Activated CD8-positive, alpha-beta memory T cell treated with anti-CD3 and anti-CD28 coated beads, Interleukin-2, amount 50 U/mL, for 24 hours (primary cell): Measurements from ENCODE around the gene SFXN4.

ENCODE experiments used
- DNase-seq: peaks from one replicate; pipeline ENCODE4 v3.0.0-alpha.2; 2020; ENCODE audit errors: extremely low read depth

Gene SFXN4, protein sequence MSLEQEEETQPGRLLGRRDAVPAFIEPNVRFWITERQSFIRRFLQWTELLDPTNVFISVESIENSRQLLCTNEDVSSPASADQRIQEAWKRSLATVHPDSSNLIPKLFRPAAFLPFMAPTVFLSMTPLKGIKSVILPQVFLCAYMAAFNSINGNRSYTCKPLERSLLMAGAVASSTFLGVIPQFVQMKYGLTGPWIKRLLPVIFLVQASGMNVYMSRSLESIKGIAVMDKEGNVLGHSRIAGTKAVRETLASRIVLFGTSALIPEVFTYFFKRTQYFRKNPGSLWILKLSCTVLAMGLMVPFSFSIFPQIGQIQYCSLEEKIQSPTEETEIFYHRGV

DNA sequence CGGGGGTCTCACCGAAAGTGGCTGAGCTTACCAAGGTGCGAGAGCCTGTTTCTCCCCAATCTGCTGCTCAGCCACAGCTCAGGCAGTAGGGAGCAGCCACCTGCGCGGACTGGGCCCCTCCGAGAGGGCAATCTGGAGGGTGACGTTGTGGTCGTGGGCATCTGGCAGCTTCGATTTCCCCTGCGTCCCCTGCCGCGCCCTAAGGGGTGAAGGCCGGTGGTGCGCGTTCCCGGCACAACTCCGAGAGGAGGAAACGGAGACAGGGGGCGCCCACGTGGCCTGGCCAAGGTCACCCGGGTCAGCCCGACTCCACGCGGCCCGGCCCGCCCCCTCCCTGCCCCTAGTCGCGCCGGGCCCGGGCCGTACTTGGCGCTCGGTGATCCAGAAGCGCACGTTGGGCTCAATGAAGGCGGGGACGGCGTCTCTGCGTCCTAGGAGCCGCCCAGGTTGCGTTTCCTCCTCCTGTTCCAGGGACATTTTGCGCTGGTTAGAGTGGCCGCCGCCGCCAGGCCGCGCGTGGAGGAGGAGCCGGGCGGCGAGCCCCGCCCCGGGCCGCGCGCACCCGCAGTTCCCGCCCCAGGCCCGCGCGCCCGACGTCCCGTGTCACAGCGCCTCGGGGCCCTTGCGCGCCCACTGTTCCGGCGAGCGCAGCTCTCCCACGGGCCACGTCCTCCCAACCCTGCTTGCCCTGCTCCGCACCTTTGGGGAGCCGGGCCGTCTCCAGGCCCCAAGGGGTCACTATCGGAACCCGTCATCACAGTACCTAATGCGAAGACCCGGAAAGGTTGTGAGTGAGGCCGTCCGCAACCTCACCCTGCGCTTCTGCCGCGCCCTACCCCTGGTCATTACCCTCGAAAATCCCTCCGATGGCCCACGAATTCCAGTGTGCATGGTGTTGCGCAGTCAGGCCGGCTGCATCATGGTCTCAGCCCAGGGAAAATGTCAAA, at the start of gene SFXN4:
Gene SFXN4 (minus strand): TSS at position 544 of the 947 bp plus-strand sequence. CDS start 67 bp downstream, at position 477.
- peak; percentile 41 for DNase-seq

DNA sequence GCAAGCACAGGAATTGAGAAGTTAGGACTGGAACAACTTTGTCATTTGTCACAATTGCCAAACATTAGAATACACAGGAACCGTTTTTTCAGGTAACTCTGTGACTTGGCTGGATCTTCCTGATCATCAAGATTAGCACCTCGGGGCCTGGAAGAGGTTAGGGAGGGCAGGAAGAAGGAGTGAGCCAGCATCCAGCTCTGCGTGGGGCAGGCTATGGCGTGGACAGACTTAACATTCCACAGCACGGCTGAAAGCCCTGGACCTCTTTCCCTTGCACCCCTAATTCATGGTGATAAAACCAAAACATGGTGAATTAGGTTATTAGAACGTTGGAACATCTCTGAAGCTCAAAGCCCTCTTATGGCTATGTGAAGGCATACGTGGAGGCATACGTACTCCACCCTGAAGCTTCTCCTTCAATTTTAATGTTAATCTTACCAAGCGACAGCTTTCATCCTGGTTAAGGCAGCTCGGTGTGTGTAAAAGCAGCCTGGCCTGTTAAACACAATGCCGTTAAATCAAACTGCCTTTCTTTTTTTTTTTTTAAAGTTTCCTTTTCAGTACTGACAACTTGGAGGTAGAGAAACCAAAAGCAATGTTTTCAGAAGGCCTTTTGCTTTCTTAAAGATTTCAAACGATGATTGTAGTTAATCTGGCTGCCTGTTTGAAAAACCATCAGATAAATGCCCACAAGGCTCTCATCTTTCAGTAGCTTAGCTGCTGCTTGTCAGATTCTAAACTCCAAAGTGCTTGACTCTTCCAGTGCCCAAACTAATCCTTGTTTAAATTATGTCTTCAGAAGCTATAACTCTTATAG, 46.3 kb upstream of the SFXN4 start:
- DNase-seq, result no peak

DNA sequence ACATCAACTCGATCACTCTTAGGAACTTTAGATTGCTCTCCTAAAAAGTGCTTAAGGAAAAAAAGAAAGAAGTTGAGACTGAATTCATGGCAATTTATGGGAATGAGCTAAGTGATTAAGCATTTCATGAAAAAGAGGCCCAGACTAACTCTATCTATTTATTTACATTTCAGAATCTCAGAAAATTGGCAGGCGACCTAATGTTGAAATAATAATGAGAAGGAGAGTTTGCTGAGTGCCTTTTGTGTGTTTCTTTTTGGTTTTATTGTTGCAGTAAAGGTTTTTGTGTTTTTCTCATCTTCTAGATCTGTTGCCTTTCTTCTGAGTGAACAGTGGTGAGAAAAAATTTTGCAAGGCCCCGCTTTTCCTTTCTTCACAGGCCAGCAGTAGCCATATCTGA, 45.7 kb upstream of the SFXN4 start:
- DNase-seq, result no peak

DNA sequence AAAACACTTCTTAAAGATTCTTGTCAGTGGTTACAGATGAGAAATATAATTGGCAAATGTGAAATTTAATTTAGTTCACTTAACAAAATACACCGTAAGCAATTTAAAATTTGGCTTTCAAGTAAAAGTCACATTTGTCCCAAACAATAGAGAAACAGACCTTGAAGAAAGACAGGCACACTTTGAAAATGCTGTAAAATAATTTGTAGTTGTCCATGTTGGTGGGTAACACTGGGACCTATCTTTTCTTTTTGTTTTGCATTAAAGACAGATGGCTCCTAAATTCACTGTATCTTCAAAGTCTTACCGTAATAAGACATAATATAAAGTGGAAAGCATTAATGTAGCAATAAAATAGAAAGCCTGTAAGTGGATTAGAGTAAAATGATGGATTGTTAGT, 45.1 kb upstream of the SFXN4 start:
- DNase-seq, result no peak

DNA sequence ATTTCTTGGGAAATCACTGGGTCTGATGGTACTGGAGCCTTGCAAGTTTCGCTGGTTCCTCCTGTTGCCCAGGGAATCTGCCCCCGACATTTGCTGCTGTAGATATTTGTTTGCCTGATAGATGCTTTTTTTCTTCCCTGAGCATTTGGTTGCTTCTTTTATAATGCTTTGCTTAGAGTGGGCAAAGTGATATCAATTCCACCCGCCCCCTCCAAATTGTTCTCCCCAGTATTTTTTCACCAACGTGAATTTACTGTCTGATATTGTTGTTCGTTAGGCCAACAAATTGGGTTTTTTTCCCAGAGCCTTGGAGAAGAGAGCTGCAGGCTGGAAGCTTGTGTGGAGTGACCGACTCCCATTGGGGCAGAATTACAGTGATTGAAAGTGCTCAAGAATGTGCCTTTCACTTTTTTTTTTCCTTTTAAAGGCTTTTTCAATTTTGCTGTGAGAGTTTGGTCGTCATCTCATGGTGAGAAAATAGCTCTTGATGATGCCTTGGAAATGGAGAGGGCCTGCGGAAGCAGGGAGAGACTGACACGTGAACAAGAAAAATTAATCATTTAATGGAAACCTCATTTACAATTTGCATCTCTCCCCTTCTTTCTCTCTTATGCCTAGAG, 44.3 kb upstream of the SFXN4 start:
- DNase-seq, result no peak

DNA sequence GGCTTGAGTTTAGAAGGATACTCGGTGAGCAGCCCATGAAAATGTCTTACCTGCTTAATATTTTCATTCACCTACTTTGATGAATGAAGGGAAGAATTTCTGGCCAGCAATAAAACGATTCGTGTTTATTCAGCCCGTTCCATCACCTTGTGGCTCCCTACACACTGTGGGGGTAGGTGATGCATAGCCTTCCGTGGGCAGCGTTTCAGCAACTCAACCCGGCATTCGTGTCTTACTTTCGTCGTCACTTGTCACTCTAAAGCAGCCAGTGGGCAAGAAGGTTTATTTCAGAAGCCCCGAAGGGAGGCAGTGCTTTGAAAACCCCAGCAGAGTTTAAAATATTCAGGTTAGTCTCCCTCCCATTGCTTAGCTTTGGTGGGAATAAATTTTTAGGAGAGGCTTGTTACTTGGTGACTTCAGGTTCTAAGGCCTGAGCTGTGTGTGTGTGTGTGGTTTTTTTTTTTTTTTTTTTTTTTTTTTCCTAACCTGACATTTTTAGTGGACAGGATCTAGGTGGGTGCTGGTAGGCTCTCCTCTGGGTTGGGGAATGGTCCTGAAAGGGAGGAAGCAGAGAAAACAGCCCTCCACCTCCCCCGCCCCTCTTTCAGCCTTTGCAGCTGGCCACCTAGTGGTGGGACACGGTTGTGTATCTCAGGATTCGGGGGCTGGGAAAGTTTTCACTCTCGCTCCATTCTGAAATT, 43.7 kb upstream of the SFXN4 start:
- no peak for DNase-seq

DNA sequence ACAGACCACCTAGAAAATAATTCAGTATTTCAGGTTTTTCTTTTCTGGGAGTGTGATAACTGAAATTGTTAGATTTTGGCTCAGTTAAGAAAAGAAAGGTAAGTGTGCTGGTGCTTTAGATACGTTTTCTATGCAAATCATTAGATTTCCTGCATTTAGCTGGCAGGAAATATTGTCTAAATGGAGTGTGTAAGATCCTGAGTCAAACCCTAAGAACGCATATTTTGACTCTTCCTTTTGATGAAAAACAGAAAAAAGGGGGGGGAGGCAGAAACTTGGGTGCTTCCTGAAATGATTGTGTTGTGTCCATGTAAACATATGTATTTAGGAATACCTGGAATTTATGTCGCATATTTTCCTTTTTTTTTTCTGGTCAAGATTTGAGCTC, 43.0 kb upstream of the SFXN4 start:
- DNase-seq, result no peak

DNA sequence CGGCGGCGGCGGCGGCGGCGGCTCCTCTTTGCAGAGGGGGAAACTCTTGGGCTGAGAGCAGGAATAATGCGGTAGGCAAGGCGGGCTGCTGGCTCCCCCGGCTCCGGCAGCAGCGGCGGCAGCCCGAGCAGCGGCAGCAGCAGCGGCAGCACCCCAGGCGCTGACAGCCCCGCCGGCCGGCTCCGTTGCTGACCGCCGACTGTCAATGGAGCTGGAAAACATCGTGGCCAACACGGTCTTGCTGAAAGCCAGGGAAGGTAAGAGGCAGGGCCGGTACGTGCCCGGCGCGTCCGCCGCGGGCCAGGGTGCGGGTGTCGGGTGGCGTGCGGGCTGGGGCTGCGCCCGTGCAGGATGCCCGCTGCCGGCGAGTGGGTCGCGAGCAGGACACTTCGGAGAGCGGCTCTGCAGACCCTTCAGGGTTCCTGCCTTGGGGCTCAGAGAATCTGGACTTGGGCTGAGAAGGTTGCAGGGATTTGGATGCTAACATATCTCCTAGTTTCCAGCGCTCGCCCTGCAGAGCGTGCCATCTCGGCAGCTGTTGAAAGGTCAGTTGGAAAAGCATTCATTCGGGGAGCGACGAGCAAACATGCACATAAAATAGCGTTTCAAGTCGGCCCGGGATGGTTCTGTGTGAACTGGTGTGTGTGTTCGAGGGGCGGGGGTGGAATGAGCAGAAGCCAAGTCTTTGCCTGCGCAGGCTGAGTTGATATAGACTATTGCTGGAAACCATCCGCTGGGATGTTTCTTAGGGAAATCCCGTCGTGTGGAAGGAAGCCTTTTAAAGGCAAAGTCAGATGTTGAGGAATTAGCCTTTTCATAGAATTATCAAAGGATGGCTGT, 42.4 kb upstream of the SFXN4 start:
- DNase-seq, result no peak

DNA sequence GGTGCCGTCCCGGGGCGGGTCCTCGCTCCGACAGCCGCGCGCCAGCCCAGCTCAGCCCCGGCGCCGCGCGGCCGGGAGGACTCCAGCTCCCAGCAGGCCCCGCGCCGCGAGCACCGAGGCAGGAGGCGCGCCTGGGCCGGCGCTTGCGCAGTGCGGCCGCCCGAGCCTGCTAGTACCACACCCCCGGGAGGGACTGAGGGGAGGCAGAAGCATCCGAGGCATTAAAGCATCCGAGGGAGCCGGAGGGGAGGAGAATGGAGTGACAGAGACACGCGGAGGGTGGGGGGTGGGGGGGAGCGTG, 41.8 kb upstream of the SFXN4 start, which contains the start of gene GRK5:
Gene GRK5 (plus strand): TSS at position 206 of the 301 bp plus-strand sequence. CDS start 347 bp downstream, outside the sequence.
- peak; percentile 68 for DNase-seq

DNA sequence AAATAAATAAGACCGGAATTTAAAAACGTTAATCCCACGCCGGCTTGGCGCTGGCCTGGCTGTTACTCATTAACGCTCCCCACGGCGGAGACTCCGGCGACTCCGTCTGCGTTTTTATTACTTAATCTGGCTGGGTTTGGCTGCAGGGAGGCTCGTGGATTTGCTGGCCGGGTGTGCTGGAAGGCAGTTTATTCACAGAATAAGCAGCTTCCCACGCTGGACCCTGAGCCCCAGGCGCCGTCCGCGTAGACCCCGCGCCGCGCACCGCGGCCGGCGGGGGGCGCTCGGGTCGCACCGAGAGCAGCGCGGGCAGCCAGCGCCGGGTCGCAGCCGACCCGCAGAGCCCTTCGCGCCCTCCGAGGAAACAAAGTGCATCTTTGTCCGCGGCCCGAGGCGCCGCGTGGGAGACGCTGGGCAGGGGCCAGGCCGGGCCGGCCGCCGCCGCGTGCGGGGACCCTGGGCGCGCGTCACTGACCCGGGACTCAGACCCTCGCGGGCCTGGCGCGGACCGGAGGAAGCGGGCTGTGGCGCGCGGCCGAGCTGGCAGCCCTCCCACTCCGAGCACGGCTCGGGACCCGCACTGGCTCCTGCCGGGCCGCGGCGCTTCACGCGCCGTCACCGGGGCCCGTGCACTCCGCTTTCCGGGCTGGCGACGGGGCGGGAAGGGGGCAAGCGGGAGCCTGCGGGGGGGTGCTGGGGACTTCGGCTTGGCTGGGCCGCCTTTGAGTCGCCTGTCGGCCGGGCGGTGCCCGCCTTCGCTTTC, 41.3 kb upstream of the SFXN4 start:
- no peak for DNase-seq

DNA sequence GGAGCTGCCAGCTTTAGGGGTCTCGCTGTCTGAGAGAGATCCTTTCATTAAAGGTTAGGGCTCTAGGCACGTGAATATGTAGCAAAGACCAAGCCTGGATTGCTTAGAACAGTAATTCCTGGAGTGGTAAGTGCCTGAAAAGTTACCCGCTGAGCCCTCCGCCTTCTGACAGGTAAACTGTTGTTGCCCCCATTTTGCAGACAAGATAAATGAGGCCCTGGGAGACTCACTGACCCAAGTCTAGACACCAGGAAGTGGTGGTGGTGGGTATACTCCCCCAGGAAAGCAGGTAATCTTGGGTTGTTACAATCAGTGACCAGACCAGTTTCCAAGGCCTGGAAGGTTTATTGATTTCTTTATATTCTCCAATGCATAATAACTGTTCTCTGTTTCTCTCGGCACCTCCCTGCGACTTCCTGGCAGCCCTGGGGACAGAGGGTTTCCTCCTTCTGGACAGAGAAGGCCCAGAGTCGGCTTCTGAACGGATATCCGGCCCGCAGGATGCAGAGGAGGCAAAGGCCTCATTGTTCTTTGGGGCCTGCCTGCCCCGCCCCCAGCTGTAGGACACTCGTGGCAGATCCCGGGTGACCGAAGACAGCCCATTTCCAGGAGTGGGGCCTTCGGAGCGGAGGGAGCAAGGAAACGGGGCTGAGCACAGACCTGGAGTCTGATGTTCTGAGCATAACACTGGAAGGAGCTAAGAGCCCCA, 40.5 kb upstream of the SFXN4 start:
- DNase-seq, result no peak

DNA sequence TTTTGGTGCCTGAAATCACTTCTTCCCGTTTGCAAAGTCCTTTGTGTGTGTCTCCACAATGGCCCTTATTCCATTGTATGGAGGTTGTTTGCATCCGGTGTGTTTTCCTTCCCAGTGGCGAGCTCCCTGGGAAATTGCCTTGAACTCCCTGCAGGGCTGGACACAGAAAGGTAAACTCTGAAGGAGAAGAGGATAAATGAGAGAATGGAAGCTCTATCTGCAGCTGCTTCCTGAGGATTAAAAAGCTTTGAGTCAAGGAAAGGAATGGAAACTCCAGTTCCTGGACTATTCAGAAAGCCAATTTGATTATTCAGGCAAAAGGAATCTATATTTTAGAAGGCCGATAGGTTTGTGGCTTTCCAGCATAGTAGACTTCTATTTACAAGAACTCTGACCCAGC, 37.5 kb upstream of the SFXN4 start:
- no peak for DNase-seq

DNA sequence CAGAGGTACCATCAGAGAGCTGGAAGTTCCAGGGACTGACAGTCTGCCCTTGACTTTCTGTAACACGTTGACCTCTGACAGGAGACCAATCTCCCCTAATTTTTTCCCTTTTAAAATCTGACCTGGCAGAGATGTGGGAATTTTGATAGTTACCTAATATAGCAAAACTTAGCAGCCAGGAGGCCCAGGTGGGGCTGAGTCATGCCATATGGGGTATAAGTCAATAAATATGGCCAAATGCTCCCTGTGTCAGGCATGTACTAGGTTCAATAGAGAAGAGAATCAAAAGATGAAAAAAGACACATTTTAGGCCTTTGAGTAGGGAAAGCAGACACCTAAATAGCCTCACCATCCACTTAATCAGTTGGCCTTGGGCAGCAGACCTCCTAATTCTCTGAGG, 35.7 kb upstream of the SFXN4 start:
- no peak for DNase-seq

DNA sequence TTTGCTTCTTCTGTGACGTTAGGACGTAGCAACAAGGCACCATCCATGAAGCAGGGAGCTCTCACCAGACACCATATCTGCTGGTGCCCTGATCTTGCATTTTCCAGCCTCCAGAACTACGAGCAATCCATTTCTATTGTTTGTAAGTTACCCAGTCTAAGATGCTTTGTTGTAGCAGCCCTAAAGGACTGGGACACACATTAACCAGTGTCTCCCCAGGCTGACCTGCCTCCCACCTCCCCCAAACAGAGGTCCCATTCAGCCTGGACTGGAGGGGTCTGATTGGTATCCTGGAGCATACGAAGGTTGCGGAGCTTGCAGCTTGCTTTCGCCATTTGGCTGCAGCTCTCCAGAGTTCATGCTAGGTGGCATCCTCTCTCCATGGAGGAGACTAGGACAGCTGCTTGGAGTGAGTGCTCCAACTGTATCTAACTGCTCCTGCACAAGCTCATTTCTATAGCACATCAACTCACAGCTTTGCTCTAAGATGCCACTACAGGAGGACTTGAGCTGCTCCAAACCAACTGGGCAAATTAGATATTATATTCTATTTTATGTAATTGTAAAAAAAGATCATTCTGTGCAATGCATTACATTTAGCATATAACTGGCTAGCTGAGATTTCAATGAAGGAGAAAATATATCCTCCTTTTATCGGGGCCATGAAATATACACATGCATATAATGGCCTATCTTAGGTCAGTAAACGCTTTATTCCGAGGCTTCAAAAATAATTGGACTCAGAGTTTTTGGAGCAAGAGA, 33.9 kb upstream of the SFXN4 start:
- DNase-seq, result no peak

DNA sequence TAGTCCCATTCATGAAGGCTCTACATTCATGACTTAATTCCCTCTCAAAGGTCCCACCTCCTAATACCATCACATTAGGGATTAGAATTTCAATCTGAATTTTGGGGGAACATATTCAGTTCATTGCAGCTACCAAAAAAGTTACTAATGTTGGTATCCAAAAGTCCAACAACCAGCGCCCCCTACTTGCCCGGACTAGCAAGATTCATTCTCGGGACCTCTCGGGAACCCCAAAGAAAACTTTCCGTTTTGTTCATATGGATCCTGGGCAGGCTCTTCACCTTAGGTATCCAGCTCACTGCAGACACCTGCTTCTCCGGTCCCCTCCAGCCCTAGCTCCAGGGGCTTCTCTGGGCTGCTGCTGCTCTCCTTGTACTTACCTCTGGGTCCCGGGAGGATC, 32.9 kb upstream of the SFXN4 start:
- no peak for DNase-seq

DNA sequence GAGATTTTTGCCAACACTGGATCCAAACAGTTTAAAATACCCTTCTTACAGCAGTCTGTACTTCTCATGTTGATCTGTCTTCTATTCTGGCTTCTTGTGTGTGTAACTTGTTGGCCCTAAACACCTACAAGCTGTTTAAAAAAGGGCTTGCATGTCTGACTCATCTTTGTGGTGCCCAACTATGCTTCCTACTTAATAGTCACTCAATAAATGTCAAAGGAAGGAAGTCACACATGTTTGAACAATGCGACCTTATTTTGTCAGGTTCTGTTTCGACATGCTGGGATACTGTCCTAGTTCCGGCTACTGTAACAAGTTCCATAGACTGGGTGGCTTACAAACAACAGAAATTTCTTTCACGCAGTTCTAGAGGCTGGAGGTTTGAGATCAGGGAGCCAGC, 32.4 kb upstream of the SFXN4 start:
- DNase-seq, result no peak

DNA sequence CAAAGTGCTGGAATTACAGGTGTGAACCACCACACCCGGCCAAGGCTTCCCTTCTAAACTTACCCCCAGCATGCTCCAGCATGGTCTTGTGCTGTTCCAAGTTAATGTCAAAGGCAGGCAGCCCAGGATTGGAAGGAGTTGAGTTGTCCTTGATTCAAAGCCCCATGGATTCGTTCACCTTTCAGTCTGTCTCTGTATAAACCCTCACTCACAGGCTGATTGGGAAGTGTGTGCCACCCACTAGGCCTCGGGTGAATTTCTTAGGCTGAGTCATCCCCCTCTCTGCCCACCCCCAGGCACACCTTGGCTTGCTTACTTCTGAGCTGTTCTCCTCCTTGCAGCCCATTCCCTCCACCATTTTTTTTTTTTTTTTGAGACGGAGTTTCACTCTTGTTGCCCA, 26.4 kb upstream of the SFXN4 start:
- no peak for DNase-seq
